Stomach (tissue), 4 donors: ENCODE measurements around the gene SHROOM4.

Source experiments
- EP300 ChIP-seq: sonication (generic); formaldehyde crosslinking; IDR thresholded peaks from one replicate; pipeline ENCODE4 v1.6.1; 2017; ENCODE audit warnings: antibody characterized with exemption
- POLR2A ChIP-seq, 4 donors: fragments of 450-650 bp; IDR thresholded peaks; one replicate each; pipeline ENCODE4 v1.6.1; 2016; ENCODE audit warnings: antibody characterized with exemption in 4 of 4, control low read depth in 2 of 4, mild to moderate bottlenecking in 1 of 4, moderate library complexity in 1 of 4
- POLR2AphosphoS5 ChIP-seq, 3 donors: sonication (generic); formaldehyde crosslinking; IDR thresholded peaks; one replicate each; pipeline ENCODE4 v1.6.1; 2016; ENCODE audit warnings: antibody characterized with exemption in 3 of 3
- TF ChIP-seq, protein P1 (sequence below), 7 experiments: fragments of 450-650 bp in 4 of 7; fragments of 200-600 bp in 3 of 7; sonication (generic) in 3 of 7; IDR thresholded peaks; one replicate each; pipeline ENCODE4 v1.5.1; 2016 to 2019; ENCODE audit warnings: antibody characterized with exemption in 7 of 7, control low read depth in 2 of 7, mild to moderate bottlenecking in 1 of 7

DNA sequence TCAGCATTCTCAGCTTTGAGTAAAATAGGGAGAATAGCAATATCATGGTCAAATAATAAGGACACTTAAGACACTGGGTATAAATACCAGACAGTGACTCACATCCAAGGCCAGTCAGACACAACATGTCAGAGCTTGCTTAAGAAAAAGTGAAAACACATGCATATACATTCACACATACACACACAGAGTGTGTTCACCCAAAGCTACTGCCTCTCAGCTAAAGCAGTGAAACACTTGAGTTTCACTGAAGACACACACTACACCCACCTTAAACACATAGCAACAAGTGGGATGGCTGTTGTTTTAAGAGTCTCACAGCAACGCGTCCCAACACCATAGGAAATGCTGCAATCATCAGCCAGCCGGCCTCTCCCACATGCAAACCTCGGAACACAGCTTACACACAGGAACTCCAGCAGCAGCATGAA lies 14.4 kb downstream of the SHROOM4 start:
- TF ChIP-seq POLR2AphosphoS5 (IDR thresholded peaks at IDR 0.05) = no peak
- TF ChIP-seq, protein P1, sequence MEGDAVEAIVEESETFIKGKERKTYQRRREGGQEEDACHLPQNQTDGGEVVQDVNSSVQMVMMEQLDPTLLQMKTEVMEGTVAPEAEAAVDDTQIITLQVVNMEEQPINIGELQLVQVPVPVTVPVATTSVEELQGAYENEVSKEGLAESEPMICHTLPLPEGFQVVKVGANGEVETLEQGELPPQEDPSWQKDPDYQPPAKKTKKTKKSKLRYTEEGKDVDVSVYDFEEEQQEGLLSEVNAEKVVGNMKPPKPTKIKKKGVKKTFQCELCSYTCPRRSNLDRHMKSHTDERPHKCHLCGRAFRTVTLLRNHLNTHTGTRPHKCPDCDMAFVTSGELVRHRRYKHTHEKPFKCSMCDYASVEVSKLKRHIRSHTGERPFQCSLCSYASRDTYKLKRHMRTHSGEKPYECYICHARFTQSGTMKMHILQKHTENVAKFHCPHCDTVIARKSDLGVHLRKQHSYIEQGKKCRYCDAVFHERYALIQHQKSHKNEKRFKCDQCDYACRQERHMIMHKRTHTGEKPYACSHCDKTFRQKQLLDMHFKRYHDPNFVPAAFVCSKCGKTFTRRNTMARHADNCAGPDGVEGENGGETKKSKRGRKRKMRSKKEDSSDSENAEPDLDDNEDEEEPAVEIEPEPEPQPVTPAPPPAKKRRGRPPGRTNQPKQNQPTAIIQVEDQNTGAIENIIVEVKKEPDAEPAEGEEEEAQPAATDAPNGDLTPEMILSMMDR (IDR thresholded peaks at IDR 0.05) = no peak
- TF ChIP-seq POLR2A (IDR thresholded peaks at IDR 0.05) = no peak
- no peak for TF ChIP-seq EP300
